GM19193 (cell line): ENCODE data around the gene TRPC1.

Source experiments
- POLR2A ChIP-seq: IDR thresholded peaks from 4 replicates; pipeline ENCODE4 v1.6.1; 2011; ENCODE audit not compliant: insufficient read depth, insufficient read length; ENCODE audit errors: extremely low read depth

TRPC1 gene

DNA sequence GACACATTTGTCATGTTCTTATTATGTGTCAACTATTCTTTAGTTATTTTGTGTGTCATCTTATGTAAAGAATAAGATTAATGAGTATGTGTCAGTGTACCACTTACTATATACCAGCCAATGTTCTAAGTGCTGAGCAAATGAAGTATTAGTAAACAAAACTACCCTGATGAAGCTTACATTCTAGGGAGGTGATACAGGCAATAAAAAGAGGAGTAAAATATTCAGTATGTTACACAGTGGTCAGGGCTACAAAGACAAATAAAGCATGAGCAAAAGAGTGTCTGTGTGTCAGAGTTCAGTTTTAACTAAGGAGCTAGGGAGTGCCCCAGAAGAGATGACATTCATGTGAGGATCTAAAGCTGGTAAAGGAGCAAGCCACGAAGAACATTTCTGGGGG, 79.1 kb downstream of the TRPC1 start:
- no peak for TF ChIP-seq POLR2A

DNA sequence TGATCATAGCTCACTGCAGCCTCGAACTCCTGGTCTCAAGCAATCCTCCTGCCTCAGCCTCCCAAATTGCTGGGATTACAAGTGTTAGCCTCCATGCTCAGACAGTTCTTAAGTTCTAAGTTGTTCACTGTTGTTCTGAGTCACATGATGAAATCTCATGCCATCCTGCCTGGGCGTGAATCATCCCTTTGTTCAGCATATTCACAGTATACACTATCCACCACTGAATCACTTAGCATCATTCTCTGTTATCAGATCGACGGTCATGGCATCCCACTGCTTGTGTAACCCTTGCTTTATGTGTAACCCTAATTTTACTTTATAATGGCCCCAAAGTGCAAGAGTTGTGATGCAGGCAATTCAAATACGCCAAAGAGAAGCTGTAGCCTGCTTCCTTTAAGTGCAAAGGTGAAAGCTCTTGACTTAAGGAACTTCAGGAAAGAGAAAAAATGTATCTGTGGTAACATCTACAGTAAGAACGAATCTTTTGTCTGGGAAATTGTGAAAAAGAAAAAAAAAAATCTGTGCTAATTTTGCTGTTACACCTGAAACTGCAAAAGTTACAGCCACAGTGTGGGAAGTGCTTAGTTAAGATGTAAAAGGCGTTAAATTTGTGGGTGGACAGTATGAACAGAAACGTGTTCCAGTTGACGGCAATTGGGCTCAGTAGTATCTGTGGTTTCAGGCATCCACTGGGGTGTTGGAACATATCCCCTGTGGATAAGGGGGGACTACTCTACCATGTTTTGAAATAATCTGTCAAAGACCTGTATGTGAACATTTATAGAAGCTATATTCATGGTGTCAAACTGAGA, 84.5 kb downstream of the TRPC1 start:
- no peak for TF ChIP-seq POLR2A

DNA sequence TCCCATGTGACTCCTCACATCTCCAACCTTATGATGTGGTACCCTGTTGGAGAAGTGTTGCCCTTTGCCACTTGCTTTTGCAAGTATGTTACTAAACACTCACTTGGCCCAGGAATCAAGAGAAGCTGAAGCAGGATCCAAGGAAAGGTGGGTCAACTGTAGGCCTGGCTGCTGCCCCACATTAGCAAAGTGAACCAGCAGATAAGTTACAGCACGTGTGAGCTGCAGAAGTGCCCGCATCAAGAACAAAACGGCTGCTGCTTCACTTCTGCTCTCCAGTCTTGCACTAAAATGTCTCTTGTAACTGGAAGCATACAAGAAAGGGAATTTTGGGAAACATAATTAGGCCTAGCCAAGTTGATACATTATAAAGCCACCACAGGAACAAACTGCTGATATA, 85.4 kb downstream of the TRPC1 start:
- no peak for TF ChIP-seq POLR2A

DNA sequence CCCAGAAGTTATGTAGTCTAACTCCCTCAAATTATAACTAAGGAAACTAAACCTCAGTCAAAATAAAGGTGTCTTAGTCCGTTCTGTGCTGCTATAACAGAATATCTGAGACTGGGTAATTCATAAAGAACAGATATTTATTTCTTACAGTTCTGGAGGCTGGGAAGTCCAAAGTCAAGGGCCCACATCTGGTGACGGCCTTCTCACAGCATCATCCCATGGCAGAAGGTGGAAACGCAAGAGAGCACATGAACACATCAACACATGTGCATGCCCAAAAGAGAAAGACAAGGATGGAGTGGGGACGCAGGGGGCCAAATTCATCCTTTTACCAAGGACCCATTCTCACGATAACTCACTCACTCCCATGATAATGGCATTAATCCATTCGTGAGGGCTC, 92.0 kb downstream of the TRPC1 start:
- TF ChIP-seq POLR2A = no peak

DNA sequence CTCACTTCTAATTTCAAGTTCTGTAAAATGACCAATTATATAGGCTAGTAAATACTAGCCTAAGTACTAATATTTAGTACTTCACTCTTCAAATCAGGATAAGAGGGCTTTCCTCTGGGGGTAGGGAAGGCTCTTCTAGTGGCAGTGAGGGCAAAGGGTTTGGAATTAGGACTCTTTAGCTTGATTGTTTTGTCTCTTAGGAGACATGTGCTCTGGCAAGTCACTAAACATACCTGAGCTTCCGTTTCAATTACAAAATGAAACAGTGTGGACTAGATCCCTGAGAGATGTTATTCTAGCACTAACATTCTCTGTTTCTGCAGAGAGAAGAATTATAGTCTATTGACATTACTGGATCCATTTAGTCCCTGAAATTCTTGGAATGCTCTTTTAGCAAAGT, 93.5 kb downstream of the TRPC1 start:
- TF ChIP-seq POLR2A = no peak

DNA sequence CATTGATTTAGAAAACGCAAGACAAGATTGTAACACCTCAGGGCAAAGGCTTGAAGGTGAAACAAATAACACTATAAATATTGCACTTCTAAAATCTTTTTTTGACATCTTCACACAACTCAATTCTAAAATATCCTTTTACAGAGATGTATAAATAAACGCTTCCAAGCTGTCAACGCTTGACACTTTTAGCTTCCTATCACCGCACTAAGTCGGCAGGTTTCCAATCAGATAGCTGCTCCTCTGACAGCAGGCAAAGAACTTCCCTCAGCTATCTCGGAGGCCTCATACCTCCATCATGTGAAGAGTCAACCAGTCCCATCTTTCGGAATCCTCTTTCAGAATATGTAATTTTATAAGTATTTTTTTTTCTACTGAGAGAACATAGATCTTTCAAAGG, 94.1 kb downstream of the TRPC1 start:
- TF ChIP-seq POLR2A = no peak

DNA sequence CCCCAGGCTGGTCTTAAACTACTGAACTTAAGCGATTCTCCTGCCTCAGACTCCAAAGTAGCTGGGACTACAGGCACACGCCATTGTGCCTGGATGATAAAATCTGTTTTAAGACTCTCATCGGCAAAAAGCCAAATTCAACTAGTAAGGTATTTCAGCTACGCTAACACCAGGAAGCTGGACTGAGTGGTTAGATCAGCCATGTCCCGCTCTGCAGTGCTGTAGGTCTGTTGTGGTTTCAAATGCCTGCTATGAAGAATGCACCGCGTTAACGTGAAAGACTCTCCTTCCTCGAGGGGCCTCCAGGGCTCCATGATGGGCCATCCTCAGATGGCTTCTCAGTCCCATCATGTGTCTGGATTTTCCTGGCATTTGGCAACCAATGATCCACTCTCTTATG, 94.8 kb downstream of the TRPC1 start:
- no peak for TF ChIP-seq POLR2A

DNA sequence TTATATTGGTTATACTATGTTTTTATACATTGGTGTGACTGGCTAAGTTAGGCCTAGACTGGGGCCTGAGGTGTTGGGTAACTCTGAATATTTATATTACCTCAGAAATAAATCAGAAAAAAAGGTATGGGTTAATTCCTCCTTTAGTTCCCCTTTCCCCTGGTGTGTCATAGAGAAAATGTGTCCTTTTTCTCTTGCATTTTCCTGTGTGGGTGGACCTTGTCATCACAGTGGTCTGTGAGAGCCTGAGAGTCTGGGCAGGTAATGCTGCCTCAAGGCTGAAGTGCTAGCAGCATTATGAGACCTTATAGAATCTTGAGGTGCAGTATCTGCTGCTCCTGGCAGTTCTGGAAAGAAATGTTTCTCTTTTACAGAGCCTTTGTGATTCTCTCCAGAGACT, 95.3 kb downstream of the TRPC1 start:
- no peak for TF ChIP-seq POLR2A

DNA sequence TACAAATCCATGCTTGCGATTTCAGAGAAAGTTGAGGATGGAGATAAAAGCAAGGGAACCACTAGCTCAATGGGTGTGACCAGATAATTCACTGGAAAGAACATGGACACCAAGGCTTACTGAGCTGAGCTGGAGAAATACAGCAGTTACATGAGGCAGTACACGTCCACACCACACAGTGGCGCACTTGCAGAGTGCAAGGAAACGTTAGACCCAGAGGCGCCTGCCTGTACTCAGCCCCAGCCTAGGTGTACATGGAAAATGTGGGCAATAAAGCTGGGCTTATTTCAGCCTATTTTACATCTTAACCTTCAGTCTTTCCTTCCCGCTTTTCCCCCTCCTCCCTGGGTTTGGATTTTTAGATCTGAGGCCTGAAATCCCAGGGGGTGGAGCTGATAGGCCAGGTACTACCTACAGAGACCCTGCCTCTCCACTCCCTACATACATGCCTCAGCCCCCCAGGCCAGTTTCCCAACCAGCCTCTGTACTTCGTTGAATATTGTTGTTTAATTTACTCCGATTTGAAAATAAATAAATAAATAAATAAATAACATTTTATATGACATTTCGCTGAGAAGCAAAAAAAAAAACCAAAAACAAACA, 105.0 kb downstream of the TRPC1 start:
- TF ChIP-seq POLR2A = no peak

DNA sequence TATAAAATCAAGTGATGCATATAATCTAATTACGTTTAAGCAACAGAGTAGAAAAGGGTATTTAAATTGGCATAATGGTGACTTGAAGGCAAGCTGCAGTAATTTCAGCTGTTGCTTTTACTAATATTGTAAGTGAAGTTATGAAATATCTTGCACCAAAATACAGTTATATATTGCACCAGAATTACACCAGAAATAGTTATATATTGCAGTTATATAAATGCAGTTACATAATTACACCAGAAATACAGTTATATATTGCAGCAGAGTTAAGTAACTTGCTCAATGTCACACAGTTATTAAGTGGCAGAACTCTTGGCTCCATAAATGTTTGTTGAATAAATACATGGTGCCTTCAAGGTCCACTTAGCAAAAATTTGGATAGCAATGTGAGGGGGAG, 113.7 kb downstream of the TRPC1 start:
- no peak for TF ChIP-seq POLR2A

DNA sequence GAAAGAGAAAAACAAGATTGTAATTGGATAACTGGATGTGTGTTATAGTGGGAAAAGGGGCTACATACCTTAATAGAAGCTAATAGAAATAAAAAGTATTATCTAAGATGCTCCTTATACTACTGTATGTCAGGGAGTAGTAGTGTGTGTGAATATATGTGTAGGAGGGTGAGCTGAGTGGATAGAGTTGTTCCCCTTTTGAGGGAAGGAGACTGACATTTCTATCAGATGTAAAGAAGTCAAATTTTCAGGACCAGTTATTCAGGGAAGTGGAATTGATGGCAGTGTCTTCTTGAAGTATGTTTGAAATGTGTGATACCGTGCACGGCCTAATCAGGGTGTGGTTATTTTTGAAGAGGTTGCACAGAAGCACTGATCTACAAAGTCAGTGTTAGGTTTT, 116.0 kb downstream of the TRPC1 start:
- no peak for TF ChIP-seq POLR2A

DNA sequence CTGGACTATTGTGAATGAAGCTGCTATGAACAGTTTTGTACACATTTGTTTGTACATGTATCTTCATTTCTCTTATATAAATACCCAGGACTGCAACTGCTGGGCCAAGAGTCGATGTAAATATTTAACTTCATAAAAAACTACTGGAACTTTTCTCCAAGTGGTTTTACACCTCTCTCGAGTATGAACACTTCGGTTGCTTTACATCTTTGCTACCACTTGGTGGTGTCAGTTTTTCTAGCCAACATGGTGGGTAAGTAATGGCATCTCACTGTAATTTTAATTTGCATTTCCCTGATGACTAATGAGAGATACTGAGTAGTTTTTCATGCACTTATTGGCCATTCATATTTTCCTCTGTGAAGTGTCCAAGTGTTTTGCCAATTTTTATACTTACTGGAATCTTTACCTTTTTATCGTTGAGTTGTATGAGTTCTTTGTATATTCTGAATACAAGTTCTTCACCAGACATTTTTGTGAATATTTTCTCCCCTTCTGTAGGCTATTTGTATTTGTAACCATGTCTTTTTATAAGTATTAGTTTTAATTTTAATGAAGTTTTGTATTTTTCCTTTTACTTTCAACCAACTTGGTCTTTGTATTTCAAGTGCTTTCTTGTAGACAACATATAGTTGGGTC, 120.6 kb downstream of the TRPC1 start:
- TF ChIP-seq POLR2A = no peak

DNA sequence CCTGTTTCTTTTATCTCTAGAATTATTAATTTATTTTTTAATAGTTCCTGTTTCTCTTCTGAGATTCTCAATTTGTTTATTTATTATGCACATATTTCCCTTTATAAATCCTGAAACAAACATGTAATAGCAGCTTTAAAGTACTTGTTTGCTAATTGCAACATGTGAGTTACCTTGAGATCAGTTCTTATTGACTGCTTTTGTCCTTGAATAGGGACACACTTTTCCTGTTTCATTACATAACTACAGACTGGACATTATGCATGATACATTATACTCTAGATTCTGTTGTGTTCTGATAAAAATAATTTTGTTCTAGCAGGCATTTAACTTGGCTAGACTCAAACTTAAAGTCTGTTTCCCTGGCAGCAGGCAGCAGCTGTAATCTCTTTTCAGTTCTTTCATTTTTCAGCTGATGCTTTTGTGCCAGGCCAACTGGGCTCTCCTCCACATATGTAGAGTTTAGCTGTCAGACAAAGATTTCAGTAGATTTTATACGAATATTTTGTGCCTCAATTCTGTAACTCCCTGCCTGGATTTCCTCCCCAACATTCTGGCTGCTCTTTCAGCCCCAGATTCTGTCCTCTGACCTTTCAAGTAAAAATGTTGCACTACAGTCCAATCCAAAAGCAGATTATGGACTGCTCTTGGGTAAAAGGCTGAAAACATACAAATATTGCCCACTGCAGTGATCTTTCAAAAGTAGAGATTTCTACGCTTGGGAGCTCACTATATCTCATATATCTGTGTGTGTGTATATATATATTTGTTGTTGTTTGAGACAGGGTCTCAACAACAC, 123.1 kb downstream of the TRPC1 start:
- TF ChIP-seq POLR2A = no peak

DNA sequence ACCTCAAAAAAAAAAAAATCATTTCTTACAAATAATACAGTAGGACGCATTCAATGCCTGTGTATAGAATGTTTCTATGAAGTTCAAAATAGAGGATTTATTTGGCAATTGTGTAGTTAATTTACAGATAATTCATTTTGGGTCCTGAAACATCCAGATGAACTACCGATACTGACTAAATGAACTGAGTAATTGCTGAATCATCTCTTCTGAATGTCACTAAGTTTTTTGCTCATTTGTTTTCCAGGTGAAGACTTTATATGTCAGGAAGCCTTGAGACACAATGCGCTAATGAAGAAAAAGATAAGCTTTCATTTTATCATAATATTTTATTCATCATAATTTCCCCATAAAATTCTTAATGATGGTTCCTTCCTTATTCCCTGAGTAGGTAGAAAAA, 125.3 kb downstream of the TRPC1 start:
- no peak for TF ChIP-seq POLR2A

DNA sequence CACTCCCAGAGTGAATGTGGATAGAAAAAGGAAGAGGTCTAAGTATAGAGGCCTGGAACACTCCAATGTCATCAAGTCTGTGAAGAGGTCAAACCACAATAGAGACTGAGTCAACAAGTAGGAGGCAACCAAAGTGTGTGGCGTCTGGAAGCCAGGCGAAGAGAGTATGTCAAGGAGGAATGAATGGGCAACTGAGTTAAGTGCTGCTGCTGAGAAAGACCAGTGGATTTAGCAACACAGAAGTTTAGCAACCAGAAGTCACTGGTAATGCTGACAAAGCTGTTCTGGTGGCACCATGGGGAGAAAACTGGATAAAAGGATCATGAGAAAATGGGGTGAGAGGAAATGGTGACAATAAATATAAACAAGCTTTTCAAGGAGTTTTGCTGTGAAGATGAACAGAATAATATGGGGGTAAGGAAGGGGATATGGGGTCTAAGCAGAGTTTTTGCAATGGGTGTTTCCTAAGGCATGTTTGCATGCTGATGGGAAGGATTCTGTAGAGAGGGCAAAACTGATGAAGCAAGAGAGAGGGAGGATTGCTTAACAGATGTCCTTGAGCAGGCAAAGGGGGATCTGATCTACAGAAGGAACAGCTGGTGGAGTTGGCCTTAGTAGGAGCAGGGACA, 126.7 kb downstream of the TRPC1 start:
- no peak for TF ChIP-seq POLR2A

DNA sequence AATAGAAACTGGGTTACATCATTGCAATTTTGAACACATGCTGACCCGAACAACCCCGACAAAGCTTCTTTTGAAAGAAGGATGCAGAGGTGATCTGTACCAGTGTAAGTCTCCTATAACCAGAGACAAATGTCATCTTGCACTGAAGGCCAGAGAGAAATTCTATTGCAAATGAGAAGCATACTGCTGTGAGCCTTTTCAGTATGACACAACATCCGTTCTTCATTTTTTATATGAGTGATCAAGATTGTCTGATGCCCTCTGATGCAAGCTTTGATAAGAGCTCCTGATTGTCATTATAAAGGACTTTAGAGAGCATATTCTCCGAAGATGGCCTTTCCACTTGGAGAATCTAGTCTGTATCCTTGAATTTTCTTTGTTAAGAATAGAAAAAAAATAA, 128.2 kb downstream of the TRPC1 start:
- TF ChIP-seq POLR2A = no peak
